Sigmoid colon (tissue), 7 donors: ENCODE measurements around the gene PRKAG2. TPM values are rescaled to one million over a fixed set of nuclear protein-coding genes. Genes with fewer than 3 reads are reported as not detected.
A peak's percentile ranks its signal among the peaks of the same experiment; 100 is the strongest.

Source experiments
- DNase-seq: peaks from one replicate; pipeline ENCODE4 v3.0.0-alpha.2; 2019
- H3K27ac ChIP-seq, 4 donors: fragments of 200-600 bp; sonication (generic); one replicate each; pipeline ENCODE4 v1.5.1; 2016 to 2019; ENCODE audit warnings: mild to moderate bottlenecking in 1 of 4
- H3K27me3 ChIP-seq, 3 donors: fragments of 200-600 bp; sonication (generic); one replicate each; pipeline ENCODE4 v1.5.1; 2019; ENCODE audit warnings: mild to moderate bottlenecking in 1 of 3
- H3K36me3 ChIP-seq, 4 donors: fragments of 200-600 bp; sonication (generic); one replicate each; pipeline ENCODE4 v1.5.1; 2016 to 2019
- H3K4me1 ChIP-seq, 4 donors: fragments of 200-600 bp; sonication (generic); one replicate each; pipeline ENCODE4 v1.5.1; 2017 to 2019
- H3K4me3 ChIP-seq, 4 donors: fragments of 200-600 bp; sonication (generic); one replicate each; pipeline ENCODE4 v1.5.1; 2017 to 2019; ENCODE audit warnings: mild to moderate bottlenecking in 2 of 4, moderate library complexity in 1 of 4
- H3K9me3 ChIP-seq, 4 donors: fragments of 200-600 bp in 3 of 4; sonication (generic) in 3 of 4; one replicate each; pipeline versions ENCODE4 v1.5.1 to v1.6.1; 2013 to 2019
- EP300 ChIP-seq, 4 donors: sonication (generic); formaldehyde crosslinking; IDR thresholded peaks; one replicate each; pipeline ENCODE4 v1.6.1; 2017; ENCODE audit warnings: antibody characterized with exemption in 4 of 4
- POLR2A ChIP-seq, 2 donors: fragments of 450-650 bp; IDR thresholded peaks; one replicate each; pipeline ENCODE4 v1.6.1; 2016; ENCODE audit warnings: antibody characterized with exemption in 2 of 2, mild to moderate bottlenecking in 2 of 2, moderate library complexity in 2 of 2
- POLR2AphosphoS5 ChIP-seq, 4 donors: sonication (generic); formaldehyde crosslinking; IDR thresholded peaks; one replicate each; pipeline ENCODE4 v1.6.1; 2017; ENCODE audit warnings: antibody characterized with exemption in 4 of 4
- whole genome bisulfite sequencing, 2 donors: extraction: QIAGEN DNeasy Blood & Tissue Kit; methylation state at CpG; one replicate each; pipeline ENCODE4 v1.1.7; 2013; 5-methylcytosine and 5-hydroxymethylcytosine counted together
- intact Hi-C: fragments of 100-400 bp; cut with DNase I; formaldehyde crosslinking; loops from one replicate; pipeline ENCODE4 v1.15.1; 2023
- polyA plus RNA-seq, 3 donors: library from polyadenylated mRNA; stranded (reverse); fragments of 200-250 nt; gene quantifications; one replicate each; pipeline ENCODE4 v1.2.3, GENCODE V29; 2013
- total RNA-seq, 4 donors: library from RNA; depleted of rRNA; stranded (reverse); fragments of >200 nt; gene quantifications; one replicate each; pipeline ENCODE4 v1.1.0, GENCODE V29; 2016
- TF ChIP-seq, protein P1 (sequence below), 4 experiments: fragments of 450-650 bp in 3 of 4; fragments of 200-600 bp in 1 of 4; IDR thresholded peaks; one replicate each; pipeline ENCODE4 v1.5.1; 2016 to 2019; ENCODE audit warnings: antibody characterized with exemption in 4 of 4, mild to moderate bottlenecking in 3 of 4, moderate library complexity in 2 of 4
- donor health status: healthy with polysubstance abuse.
- donor health status: Bipolar disorder and iron deficiency.
- donor health status: healthy.

The PRKAG2 gene
- total and polyA plus RNA-seq, 7 donors, result 19.2 to 51.2 (median 37.1) TPM

DNA sequence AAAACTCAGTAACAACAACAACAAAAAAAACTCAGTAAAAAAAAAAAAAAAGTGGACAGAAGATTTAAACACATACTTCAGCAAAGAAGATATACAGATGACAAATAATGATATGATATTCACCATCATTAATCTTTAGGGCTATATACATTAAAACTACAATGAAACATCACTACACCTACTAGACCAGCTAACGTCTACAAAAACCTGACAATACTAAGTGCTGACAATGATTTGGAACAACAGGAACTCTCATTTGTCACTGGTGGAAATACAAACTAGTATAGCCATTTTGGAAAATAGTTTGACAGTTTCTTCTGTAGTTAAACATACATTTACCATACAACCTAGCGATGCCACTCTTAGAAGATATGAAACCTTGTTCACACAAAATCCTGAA, 185.5 kb downstream of the PRKAG2 start:
- 71 to 97% methylated on average over 2 of the region's 2 CpGs for WGBS, 2 donors
- intact Hi-C loops, result no loop called here

DNA sequence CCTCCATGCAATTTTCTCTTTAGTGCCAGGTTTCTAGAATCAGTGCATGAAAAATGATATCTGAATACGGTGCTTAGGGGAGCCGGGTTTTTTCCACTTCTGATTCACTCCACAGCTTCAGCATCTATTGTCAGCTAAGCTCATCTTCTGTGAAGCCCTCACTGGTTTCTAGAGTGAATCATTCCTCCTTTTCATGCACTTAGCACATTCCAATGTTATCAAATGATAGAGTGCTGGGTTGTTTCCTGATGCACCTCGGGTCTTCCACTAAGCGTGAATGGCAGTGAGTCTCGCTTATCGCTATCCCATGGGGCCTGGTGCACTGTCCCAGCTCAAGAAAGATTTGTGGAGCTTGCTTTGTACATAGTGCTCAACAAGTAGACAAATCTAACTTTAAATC, 186.3 kb downstream of the PRKAG2 start:
- Histone ChIP-seq H3K4me3 (no peak overlapping the region), H3K27ac (no peak overlapping the region), H3K9me3 (no peaks in the 10 kb centered on the region), H3K4me1 (peaks cover 0 to 42% (median 34%) of the 10 kb centered on the region in 4 donors), H3K36me3 (no peaks in the 10 kb centered on the region), H3K27me3 (no peaks in the 10 kb centered on the region)
- DNase-seq, result no peak
- WGBS, 2 donors, result 82 to 92% methylated on average over 6 of the region's 6 CpGs
- TF ChIP-seq POLR2AphosphoS5 (IDR thresholded peaks at IDR 0.05) (no peak), EP300 (IDR thresholded peaks at IDR 0.05) (no peak)
- TF ChIP-seq, protein P1, sequence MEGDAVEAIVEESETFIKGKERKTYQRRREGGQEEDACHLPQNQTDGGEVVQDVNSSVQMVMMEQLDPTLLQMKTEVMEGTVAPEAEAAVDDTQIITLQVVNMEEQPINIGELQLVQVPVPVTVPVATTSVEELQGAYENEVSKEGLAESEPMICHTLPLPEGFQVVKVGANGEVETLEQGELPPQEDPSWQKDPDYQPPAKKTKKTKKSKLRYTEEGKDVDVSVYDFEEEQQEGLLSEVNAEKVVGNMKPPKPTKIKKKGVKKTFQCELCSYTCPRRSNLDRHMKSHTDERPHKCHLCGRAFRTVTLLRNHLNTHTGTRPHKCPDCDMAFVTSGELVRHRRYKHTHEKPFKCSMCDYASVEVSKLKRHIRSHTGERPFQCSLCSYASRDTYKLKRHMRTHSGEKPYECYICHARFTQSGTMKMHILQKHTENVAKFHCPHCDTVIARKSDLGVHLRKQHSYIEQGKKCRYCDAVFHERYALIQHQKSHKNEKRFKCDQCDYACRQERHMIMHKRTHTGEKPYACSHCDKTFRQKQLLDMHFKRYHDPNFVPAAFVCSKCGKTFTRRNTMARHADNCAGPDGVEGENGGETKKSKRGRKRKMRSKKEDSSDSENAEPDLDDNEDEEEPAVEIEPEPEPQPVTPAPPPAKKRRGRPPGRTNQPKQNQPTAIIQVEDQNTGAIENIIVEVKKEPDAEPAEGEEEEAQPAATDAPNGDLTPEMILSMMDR (IDR thresholded peaks at IDR 0.05), result no peak
- intact Hi-C loops, result no loop called here

More for the DNA sequence above, 185.5 kb downstream of the PRKAG2 start:
- Histone ChIP-seq H3K27me3 (no peaks in the 10 kb centered on the region), H3K4me3 (no peak overlapping the region), H3K36me3 (no peaks in the 10 kb centered on the region), H3K9me3 (no peaks in the 10 kb centered on the region), H3K4me1 (peaks cover 0 to 40% (median 39%) of the 10 kb centered on the region in 4 donors), H3K27ac (no peak overlapping the region)
- DNase-seq, result no peak
- TF ChIP-seq, protein P1 (IDR thresholded peaks at IDR 0.05), result no peak
- no peak for TF ChIP-seq EP300 (IDR thresholded peaks at IDR 0.05)
- no peak for TF ChIP-seq POLR2A (IDR thresholded peaks at IDR 0.05)
- TF ChIP-seq POLR2AphosphoS5 (IDR thresholded peaks at IDR 0.05), result no peak

GRCh38 chr7:151689196-151689971, 187.5 kb downstream of the PRKAG2 start:
- Histone ChIP-seq H3K27me3 (no peaks in the 10 kb centered on the region), H3K4me1 (peaks cover 0 to 30% (median 22%) of the 10 kb centered on the region in 4 donors), H3K36me3 (no peaks in the 10 kb centered on the region), H3K4me3 (no peak overlapping the region), H3K9me3 (no peaks in the 10 kb centered on the region), H3K27ac (peak overlapping the region in 1 of 4 donors; percentile 78)
- DNase-seq, result no peak
- intact Hi-C loops, result no loop called here
- 88 to 90% methylated on average over 22 of the region's 22 CpGs for WGBS, 2 donors
- TF ChIP-seq POLR2AphosphoS5 (IDR thresholded peaks at IDR 0.05), result no peak
- no peak for TF ChIP-seq EP300 (IDR thresholded peaks at IDR 0.05)
- TF ChIP-seq, protein P1 (IDR thresholded peaks at IDR 0.05), result no peak
- no peak for TF ChIP-seq POLR2A (IDR thresholded peaks at IDR 0.05)

- Histone ChIP-seq H3K4me1 (peaks cover 0 to 27% (median 22%) of the 10 kb centered on the region in 4 donors), H3K4me3 (no peak overlapping the region), H3K36me3 (no peaks in the 10 kb centered on the region), H3K27ac (peak overlapping the region; percentile 54 to 83 (median 72)), H3K27me3 (no peaks in the 10 kb centered on the region), H3K9me3 (no peaks in the 10 kb centered on the region)
- DNase-seq, result peak; percentile 45
- 94% methylated on average over 19 of the region's 19 CpGs for WGBS, 2 donors
- intact Hi-C loops, result no loop called here
- TF ChIP-seq POLR2AphosphoS5 (IDR thresholded peaks at IDR 0.05), result no peak
Measured at GRCh38 chr7:151688236-151688780, 188.6 kb downstream of the PRKAG2 start.

- H3K4me3 ChIP-seq, result no peak overlapping the region
- no peaks in the 10 kb centered on the region for H3K27me3 ChIP-seq
- H3K27ac ChIP-seq, result peak overlapping the region; percentile 54 to 83 (median 72)
- H3K36me3 ChIP-seq, result no peaks in the 10 kb centered on the region
- WGBS, 2 donors, result 68 to 71% methylated on average over 16 of the region's 16 CpGs
- TF ChIP-seq EP300 (IDR thresholded peaks at IDR 0.05) (no peak), POLR2A (IDR thresholded peaks at IDR 0.05) (no peak), POLR2AphosphoS5 (IDR thresholded peaks at IDR 0.05) (peak in 2 of 4 donors; percentile 30 to 36)
- TF ChIP-seq, protein P1 (IDR thresholded peaks at IDR 0.05), result no peak
- H3K9me3 ChIP-seq, result no peaks in the 10 kb centered on the region
- peaks cover 0 to 27% (median 22%) of the 10 kb centered on the region in 4 donors for H3K4me1 ChIP-seq
- intact Hi-C loops, result no loop called here
- DNase-seq, result peak; percentile 88
Measured at GRCh38 chr7:151687523-151688235, 189.2 kb downstream of the PRKAG2 start.
